Astrocyte of the spinal cord (primary cell): ENCODE results near the gene ALG5.

Experiments used
- DNase-seq: peaks from one replicate; pipeline ENCODE4 v3.0.0; 2011; ENCODE audit warnings: low read depth, low spot score
- H3K4me3 ChIP-seq: 2 replicates; pipeline ENCODE4 v1.5.1; 2011; ENCODE audit warnings: low read depth, mild to moderate bottlenecking, low read length, moderate library complexity
- in situ Hi-C: cut with HindIII; loops from 2 replicates; pipeline ENCODE4 v1.10.0; 2017; ENCODE audit warnings: low sequenced_read_pairs
- TF ChIP-seq, protein P1 (sequence below): IDR thresholded peaks from 2 replicates; pipeline ENCODE4 v1.5.1; 2012; ENCODE audit warnings: low read depth, mild to moderate bottlenecking, low read length, inconsistent platforms

Gene ALG5

DNA sequence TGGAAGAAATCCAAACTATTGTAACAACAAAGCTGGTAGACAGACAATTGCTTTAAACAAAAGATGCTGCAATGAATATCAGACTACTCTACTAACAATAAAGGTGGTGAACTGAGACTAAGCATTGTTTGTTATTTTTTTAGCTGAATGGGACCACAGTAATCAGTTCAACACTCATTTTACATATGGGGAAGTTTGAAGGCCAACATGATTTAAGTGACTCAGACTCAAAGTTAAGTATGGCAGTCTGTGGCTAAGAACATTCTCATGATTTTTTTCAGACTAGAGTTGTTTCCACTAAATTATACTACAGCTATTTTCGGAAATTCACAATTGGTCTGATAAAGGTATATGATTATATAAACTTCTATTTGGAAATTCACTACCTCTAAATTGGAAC, 11.9 kb upstream of the ALG5 start:
- TF ChIP-seq, protein P1, sequence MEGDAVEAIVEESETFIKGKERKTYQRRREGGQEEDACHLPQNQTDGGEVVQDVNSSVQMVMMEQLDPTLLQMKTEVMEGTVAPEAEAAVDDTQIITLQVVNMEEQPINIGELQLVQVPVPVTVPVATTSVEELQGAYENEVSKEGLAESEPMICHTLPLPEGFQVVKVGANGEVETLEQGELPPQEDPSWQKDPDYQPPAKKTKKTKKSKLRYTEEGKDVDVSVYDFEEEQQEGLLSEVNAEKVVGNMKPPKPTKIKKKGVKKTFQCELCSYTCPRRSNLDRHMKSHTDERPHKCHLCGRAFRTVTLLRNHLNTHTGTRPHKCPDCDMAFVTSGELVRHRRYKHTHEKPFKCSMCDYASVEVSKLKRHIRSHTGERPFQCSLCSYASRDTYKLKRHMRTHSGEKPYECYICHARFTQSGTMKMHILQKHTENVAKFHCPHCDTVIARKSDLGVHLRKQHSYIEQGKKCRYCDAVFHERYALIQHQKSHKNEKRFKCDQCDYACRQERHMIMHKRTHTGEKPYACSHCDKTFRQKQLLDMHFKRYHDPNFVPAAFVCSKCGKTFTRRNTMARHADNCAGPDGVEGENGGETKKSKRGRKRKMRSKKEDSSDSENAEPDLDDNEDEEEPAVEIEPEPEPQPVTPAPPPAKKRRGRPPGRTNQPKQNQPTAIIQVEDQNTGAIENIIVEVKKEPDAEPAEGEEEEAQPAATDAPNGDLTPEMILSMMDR = no peak
- in situ Hi-C loops = no loop called here
- no peak overlapping the region for H3K4me3 ChIP-seq
- DNase-seq = no peak

- TF ChIP-seq, protein P1 = no peak
- no peak for DNase-seq
- H3K4me3 ChIP-seq = no peak overlapping the region
- in situ Hi-C loops = no loop called here
Observed at GRCh38 chr13:37010424-37010823, 11.3 kb upstream of the ALG5 start.

DNA sequence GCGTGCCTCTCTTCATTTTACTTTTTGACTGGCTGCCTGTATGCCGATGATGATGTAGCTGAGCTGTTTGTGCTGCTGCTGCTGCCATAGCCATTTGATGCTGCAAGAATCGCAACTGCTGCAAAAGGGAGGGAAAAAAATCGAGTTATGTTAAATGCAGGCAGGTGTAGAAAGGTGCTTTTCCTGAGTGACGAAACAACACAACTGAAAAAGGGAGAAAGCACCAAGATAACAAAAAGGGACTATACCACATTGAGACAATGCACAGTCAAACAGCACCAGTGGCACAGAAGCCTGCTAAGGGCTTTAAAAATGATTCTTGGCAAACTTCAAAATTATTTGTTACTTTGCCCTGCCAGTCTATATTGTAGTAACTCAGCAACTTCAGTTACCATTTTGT, 10.6 kb upstream of the ALG5 start:
- no peak for DNase-seq
- no peak overlapping the region for H3K4me3 ChIP-seq
- in situ Hi-C loops = no loop called here
- TF ChIP-seq, protein P1 = no peak

GRCh38 chr13:37001921-37002250, 2.7 kb upstream of the ALG5 start:
- H3K4me3 ChIP-seq = peak overlapping the region; percentile 83
- TF ChIP-seq, protein P1 = no peak
- in situ Hi-C loops = no loop called here
- no peak for DNase-seq

DNA sequence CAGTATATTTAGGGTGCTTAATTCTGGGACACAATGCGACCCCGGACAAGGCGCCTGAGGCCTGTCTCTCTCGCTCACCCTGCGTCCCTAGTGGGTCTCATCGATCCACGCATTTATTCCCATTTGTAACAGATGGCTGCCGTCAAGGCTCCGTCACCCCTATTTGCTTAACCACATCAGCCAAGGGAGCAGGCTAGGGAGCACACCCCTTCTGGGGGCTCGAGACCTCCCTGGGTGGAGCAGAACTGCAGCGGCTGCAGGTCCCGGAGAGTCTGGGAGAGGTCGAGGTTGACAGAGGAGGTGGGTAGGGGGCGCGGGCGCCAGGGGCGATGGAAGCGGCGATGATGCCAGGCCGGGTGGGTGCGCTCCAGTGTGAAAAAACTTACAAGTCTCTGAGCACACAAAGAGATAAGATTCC, 507 bp downstream of the ALG5 start:
- TF ChIP-seq, protein P1 = no peak
- peak overlapping the region; percentile 97 for H3K4me3 ChIP-seq
- in situ Hi-C loops = no loop called here
- DNase-seq = no peak

- TF ChIP-seq, protein P1 = no peak
- in situ Hi-C loops = no loop called here
- DNase-seq = no peak
- H3K4me3 ChIP-seq = peak overlapping the region; percentile 97
Observed at GRCh38 chr13:36997716-36998427, 1.3 kb downstream of the ALG5 start.
